Transverse colon (tissue), 3 donors: ENCODE results near the gene TRRAP.

ENCODE experiments used
- CTCF ChIP-seq, 5 experiments: fragments of 200-600 bp in 3 of 5; fragments of 450-650 bp in 2 of 5; sonication (generic) in 3 of 5; IDR thresholded peaks; 1 replicate in 2 of 5; 2 replicates in 3 of 5; pipeline ENCODE4 v1.5.1; 2016 to 2017; ENCODE audit warnings: antibody characterized with exemption in 5 of 5, inconsistent platforms in 3 of 5, mild to moderate bottlenecking in 2 of 5, moderate library complexity in 1 of 5
- EP300 ChIP-seq: sonication (generic); formaldehyde crosslinking; IDR thresholded peaks from one replicate; pipeline ENCODE4 v1.6.1; 2017; ENCODE audit warnings: antibody characterized with exemption, low read depth

- TF ChIP-seq EP300 (no peak), CTCF (IDR thresholded peaks at IDR 0.05) (no peak)
Measured at GRCh38 chr7:99000196-99000903, 122.0 kb downstream of the TRRAP start.
